HG03565 (cell line): ENCODE measurements around the gene FAM3B.

Experiments used
- ATAC-seq: cut with Tn5 transposase; IDR thresholded peaks from one replicate; pipeline ENCODE4 v1.9.1; 2021; ENCODE audit warnings: mild to moderate bottlenecking, moderate library complexity; ENCODE audit not compliant: unreplicated experiment

Gene FAM3B

GRCh38 chr21:41317458-41317857 lies 857 bp downstream of the FAM3B start:
- ATAC-seq, result no peak

GRCh38 chr21:41318218-41318617 lies 1.6 kb downstream of the FAM3B start:
- ATAC-seq, result no peak

- no peak for ATAC-seq
These were observed 2.7 kb downstream of the FAM3B start for GRCh38 chr21:41319273-41319672.

GRCh38 chr21:41321211-41321907 lies 4.8 kb downstream of the FAM3B start:
- no peak for ATAC-seq

GRCh38 chr21:41321908-41322495 lies 5.4 kb downstream of the FAM3B start:
- ATAC-seq, result no peak

- ATAC-seq, result no peak
These were observed 6.1 kb downstream of the FAM3B start for GRCh38 chr21:41322496-41323382.

- no peak for ATAC-seq
These were observed 8.7 kb downstream of the FAM3B start for GRCh38 chr21:41325138-41325912.

GRCh38 chr21:41326414-41327080 lies 9.9 kb downstream of the FAM3B start:
- ATAC-seq, result no peak

GRCh38 chr21:41327753-41328152 lies 11.2 kb downstream of the FAM3B start:
- no peak for ATAC-seq

GRCh38 chr21:41328660-41329607 lies 12.3 kb downstream of the FAM3B start:
- ATAC-seq, result no peak

- no peak for ATAC-seq
These were observed 17.2 kb downstream of the FAM3B start for GRCh38 chr21:41333752-41334151.

- ATAC-seq, result no peak
These were observed 20.9 kb downstream of the FAM3B start for GRCh38 chr21:41337515-41337914.

- ATAC-seq, result no peak
These were observed 21.9 kb downstream of the FAM3B start for GRCh38 chr21:41338455-41338854.

- no peak for ATAC-seq
These were observed 25.4 kb downstream of the FAM3B start for GRCh38 chr21:41342035-41342434.

- no peak for ATAC-seq
These were observed 27.5 kb downstream of the FAM3B start for GRCh38 chr21:41344146-41344545.

- no peak for ATAC-seq
These were observed 28.8 kb downstream of the FAM3B start for GRCh38 chr21:41345356-41345755.

- ATAC-seq, result no peak
These were observed 29.5 kb downstream of the FAM3B start for GRCh38 chr21:41345934-41346685.

- ATAC-seq, result no peak
These were observed 30.2 kb downstream of the FAM3B start for GRCh38 chr21:41346758-41347157.

- ATAC-seq, result no peak
These were observed 31.8 kb downstream of the FAM3B start for GRCh38 chr21:41348434-41348833.
